SK-N-MC (cell line): ENCODE results near the gene ZNF438.
"Not testable (repeated sequence)": the region's sequence is repeated elsewhere in the genome, so short reads cannot be mapped to it uniquely, and the experiment has no call there.

Source experiments
- DNase-seq: peaks from one replicate; pipeline ENCODE4 v3.0.0-alpha.2; 2011; ENCODE audit warnings: low read depth, low spot score
- H3K27ac ChIP-seq: fragments of 200-600 bp; sonication (generic); 2 replicates; pipeline ENCODE4 v1.5.1; 2016; ENCODE audit warnings: mixed run types
- H3K36me3 ChIP-seq: fragments of 200-600 bp; sonication (generic); 2 replicates; pipeline ENCODE4 v1.6.1; 2017; ENCODE audit warnings: antibody characterized with exemption, low read length, mixed read lengths; ENCODE audit not compliant: insufficient read depth
- H3K4me3 ChIP-seq: fragments of 200-600 bp; sonication (generic); 2 replicates; pipeline ENCODE4 v1.5.1; 2016
- H3K9ac ChIP-seq: fragments of 200-600 bp; sonication (generic); 2 replicates; pipeline ENCODE4 v1.8.0; 2017; ENCODE audit warnings: mixed run types, mixed read lengths; ENCODE audit not compliant: insufficient read length
- H3K9me3 ChIP-seq: fragments of 200-600 bp; sonication (generic); 2 replicates; pipeline ENCODE4 v1.6.1; 2017; ENCODE audit warnings: low read depth, mild to moderate bottlenecking, antibody characterized with exemption, low read length, moderate library complexity, mixed read lengths
- EZH2 ChIP-seq: fragments of 200-600 bp; sonication (generic); IDR thresholded peaks from one replicate; pipeline ENCODE4 v1.6.1; 2017; ENCODE audit warnings: antibody characterized with exemption
- FOXP2 ChIP-seq: optimal IDR thresholded peaks from 2 replicates; pipeline ENCODE3; 2011; ENCODE audit warnings: mild to moderate bottlenecking, moderate library complexity; ENCODE audit not compliant: insufficient read depth; ENCODE audit errors: extremely low read length, control extremely low read depth
- POLR2AphosphoS5 ChIP-seq: IDR thresholded peaks from 2 replicates; pipeline ENCODE4 v1.6.1; 2012; ENCODE audit warnings: mild to moderate bottlenecking, low read depth, low read length, borderline replicate concordance

ZNF438 gene

GRCh38 chr10:31035266-31035798, 3.7 kb upstream of the ZNF438 start:
- H3K9ac ChIP-seq: no peak overlapping the region
- no peak overlapping the region for H3K4me3 ChIP-seq
- H3K36me3 ChIP-seq: no peaks in the 10 kb centered on the region
- DNase-seq: no peak
- no peak for TF ChIP-seq POLR2AphosphoS5
- no peak for TF ChIP-seq FOXP2
- no peak for TF ChIP-seq EZH2
- H3K9me3 ChIP-seq: no peaks in the 10 kb centered on the region
- H3K27ac ChIP-seq: no peak overlapping the region

DNA sequence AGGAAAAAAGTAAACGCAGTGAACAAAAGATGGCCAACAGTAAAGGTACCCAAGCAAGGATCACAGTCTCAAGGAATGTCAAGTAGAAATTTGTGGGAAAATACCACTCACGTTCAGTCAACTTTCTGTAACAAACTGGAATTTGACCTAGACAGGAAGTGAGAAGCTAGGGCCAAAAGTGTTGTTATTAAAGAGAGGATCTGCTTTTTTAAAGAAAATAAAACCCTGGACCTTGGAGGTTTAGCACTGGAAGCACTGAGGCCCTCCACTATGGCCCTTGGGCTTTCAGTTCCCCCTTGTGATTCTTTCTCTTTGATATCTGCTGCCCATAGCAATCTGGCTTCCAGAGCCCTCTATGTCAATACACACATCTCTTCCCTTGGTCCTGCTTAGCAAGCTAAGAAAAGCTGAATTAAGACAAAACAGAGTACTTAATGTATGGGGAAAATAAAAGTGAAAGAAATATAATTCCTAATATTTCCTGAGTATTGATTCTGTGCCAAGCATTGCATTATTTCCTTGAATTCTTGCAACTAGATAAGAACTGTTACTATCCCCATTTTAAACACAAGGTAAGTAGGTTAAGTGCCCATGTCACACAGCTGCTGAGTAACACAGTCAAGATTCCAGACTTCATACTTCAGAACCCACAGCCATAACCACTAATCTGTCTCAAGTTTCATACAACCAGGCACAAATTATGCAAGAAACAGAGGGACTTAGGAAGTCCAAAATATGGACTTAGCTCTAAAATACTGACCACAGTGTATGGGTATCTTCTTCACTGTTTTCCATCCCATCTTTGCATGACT, 2.6 kb upstream of the ZNF438 start:
- no peaks in the 10 kb centered on the region for H3K36me3 ChIP-seq
- no peaks in the 10 kb centered on the region for H3K9me3 ChIP-seq
- no peak overlapping the region for H3K9ac ChIP-seq
- no peak for TF ChIP-seq POLR2AphosphoS5
- H3K4me3 ChIP-seq: no peak overlapping the region
- no peak for DNase-seq
- H3K27ac ChIP-seq: no peak overlapping the region

DNA sequence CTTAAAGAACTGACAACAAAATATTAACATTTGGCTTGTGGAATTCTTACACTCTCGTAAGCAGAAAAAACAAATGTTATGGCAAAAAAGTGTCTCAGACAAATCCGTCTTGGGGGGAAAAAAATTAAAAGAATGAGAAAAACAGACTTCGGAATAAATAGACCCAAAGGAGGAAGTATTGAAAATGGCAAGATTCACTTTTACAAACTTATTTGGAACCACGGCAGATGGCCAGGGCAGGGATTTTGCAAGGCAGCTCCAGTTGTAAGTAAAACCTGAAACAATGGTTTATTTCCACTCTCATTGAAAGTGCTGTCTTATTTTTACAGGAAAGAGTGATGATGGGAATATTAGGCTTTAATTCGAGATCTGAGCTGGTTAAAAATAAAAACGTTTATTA, 1.5 kb upstream of the ZNF438 start:
- Histone ChIP-seq H3K4me3 (no peak overlapping the region), H3K36me3 (no peaks in the 10 kb centered on the region), H3K27ac (no peak overlapping the region), H3K9ac (no peak overlapping the region), H3K9me3 (no peaks in the 10 kb centered on the region)
- DNase-seq: no peak
- no peak for TF ChIP-seq FOXP2

DNA sequence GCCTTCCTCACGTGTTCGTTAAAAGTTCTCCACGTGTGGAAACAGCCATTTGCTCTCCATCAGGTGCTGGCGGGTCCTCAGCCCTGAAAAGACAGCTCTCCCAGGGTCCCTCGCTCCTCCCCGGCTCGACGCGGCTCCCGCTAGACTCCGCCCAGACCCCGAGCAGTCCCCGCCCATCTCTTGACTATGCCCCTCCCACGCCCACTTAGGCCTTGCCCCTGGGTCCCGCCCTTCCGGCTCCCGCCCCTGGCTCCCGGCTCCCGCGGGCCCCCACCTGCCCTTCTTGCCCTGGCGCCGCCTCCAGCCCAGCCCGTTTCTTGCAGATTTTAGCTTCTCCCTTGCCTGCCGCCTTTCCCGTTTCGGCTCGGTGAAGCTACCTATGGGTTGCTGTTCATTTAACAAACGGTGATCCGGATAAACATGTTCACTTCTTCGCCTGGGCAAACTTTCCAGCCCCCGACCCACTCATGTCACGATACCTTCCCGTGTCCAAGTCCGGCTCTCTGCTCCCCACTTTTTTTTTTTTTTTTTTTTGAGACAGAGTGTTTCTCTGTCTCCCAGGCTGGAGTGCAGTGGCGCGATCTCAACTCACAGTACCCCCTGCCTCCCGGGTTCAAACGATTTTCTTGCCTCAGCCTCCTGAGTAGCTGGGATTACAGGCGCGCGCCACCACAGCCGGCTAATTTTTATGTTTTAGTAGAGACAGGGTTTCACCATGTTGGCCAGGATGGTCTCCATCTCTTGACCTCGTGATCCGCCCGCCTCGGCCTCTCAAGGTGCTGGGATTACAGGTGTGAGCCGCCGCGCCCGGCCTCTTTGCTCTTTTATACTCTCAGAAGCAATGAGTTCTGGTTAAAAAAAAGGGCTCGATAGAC, 830 bp upstream of the ZNF438 start:
- H3K9me3 ChIP-seq: no peaks in the 10 kb centered on the region
- peak overlapping the region; percentile 97 for H3K27ac ChIP-seq
- H3K36me3 ChIP-seq: no peaks in the 10 kb centered on the region
- peak overlapping the region; percentile 91 for H3K9ac ChIP-seq
- peak overlapping the region; percentile 80 for H3K4me3 ChIP-seq
- TF ChIP-seq EZH2 (no peak), POLR2AphosphoS5 (peak; percentile 67)
- peak; percentile 42 for DNase-seq

GRCh38 chr10:31031205-31031557, 484 bp downstream of the ZNF438 start:
- Histone ChIP-seq H3K4me3 (peak overlapping the region; percentile 80), H3K9ac (peak overlapping the region; percentile 80), H3K27ac (peak overlapping the region; percentile 67), H3K36me3 (no peaks in the 10 kb centered on the region), H3K9me3 (no peaks in the 10 kb centered on the region)
- TF ChIP-seq EZH2 (no peak), POLR2AphosphoS5 (no peak), FOXP2 (no peak)
- DNase-seq: no peak

DNA sequence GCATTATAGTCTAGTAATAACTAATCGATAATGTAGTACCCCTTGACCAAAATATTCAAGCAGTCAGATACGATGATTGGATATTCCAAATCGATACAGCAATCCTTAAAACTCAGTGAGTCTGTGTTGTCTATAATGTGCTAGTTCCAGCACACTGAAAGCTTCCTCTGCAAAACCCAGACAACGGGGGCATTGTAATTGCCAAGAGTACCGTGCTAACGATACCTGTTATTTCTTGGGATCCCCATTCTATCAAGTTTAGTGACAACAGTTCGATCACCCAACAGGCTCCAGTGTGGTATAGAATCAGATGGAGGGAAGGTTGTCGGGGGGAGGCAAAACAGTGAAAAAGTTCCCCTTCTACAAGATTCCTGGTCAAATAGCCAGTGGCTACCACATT, 865 bp downstream of the ZNF438 start:
- H3K36me3 ChIP-seq: no peaks in the 10 kb centered on the region
- TF ChIP-seq EZH2: no peak
- no peak for TF ChIP-seq POLR2AphosphoS5
- no peak for TF ChIP-seq FOXP2
- no peak for DNase-seq
- peak overlapping the region; percentile 80 for H3K9ac ChIP-seq
- peak overlapping the region; percentile 80 for H3K4me3 ChIP-seq
- H3K27ac ChIP-seq: no peak overlapping the region
- no peaks in the 10 kb centered on the region for H3K9me3 ChIP-seq

DNA sequence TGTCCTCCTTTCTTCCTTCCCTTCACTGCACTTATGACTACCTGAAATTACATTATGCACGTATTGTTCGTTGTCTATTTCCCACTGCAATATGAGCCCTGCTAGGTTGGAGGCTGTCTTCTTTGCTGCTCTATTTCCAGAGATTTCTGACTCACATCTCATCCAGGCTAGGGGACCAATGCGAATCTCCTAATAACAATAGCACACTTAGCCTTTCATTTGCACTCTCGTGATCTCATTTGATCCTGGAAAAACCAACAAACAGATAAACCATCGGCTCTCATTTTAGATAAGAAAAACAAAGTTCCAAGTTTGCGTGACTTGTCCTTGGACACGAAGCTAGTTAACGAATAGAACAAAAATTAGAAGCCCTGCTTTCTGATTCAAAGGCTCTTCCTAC, 1.4 kb downstream of the ZNF438 start:
- Histone ChIP-seq H3K9me3 (no peaks in the 10 kb centered on the region), H3K9ac (no peak overlapping the region), H3K27ac (no peak overlapping the region), H3K4me3 (no peak overlapping the region), H3K36me3 (no peaks in the 10 kb centered on the region)
- no peak for DNase-seq
- TF ChIP-seq POLR2AphosphoS5 (no peak), EZH2 (no peak), FOXP2 (no peak)

DNA sequence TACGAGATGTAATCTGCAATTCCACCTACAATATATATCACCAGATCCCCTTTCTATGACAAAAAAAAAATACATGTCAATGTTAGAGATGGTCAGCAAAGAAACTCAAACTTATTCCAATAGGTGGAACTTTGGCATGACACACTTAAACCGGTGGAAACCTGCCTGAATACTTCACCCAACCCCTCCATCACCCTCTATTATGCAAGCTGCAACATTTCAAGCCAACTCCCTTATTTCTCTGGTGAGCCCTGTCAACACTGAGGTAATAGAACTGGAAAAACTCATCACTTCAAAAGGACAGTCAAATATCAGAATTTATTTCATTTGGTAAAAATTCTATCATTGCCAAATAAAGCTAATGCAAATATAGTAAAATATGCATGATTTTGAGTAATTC, 3.6 kb downstream of the ZNF438 start:
- Histone ChIP-seq H3K4me3 (no peak overlapping the region), H3K36me3 (no peaks in the 10 kb centered on the region), H3K27ac (no peak overlapping the region), H3K9ac (no peak overlapping the region), H3K9me3 (no peaks in the 10 kb centered on the region)
- no peak for TF ChIP-seq EZH2
- TF ChIP-seq FOXP2: no peak
- TF ChIP-seq POLR2AphosphoS5: no peak
- DNase-seq: no peak

DNA sequence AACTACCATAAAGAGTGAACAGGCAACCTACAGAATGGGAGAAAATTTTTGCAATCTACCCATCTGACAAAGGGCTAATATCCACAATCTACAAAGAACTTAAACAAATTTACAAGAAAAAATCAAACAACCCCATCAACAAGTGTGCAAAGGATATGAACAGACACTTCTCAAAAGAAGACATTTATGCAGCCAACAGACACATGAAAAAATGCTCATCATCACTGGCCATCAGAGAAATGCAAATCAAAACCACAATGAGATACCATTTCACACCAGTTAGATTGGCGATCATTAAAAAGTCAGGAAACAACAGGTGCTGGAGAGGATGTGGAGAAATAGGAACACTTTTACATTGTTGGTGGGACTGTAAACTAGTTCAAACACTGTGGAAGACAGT, 5.4 kb downstream of the ZNF438 start:
- H3K9me3 ChIP-seq: not testable (repeated sequence)

More for the DNA sequence above, 5.4 kb downstream of the ZNF438 start:
- H3K36me3 ChIP-seq, H3K9ac ChIP-seq, H3K27ac ChIP-seq, H3K4me3 ChIP-seq, DNase-seq: not testable (repeated sequence)
